GM21390 (cell line): Measurements from ENCODE around the gene RSU1.
A peak's percentile ranks its signal among the peaks of the same experiment; 100 is the strongest.

ENCODE experiments used
- ATAC-seq: cut with Tn5 transposase; IDR thresholded peaks from one replicate; pipeline ENCODE4 v1.9.1; 2021; ENCODE audit not compliant: unreplicated experiment

RSU1 gene

GRCh38 chr10:16685551-16685950, 131.7 kb downstream of the RSU1 start:
- ATAC-seq = no peak

GRCh38 chr10:16681521-16681920, 135.7 kb downstream of the RSU1 start:
- ATAC-seq = no peak

- no peak for ATAC-seq
Observed at GRCh38 chr10:16679511-16679910, 137.7 kb downstream of the RSU1 start.

- no peak for ATAC-seq
Observed at GRCh38 chr10:16675334-16675733, 141.9 kb downstream of the RSU1 start.

- no peak for ATAC-seq
Observed at GRCh38 chr10:16674147-16674703, 143.0 kb downstream of the RSU1 start.

GRCh38 chr10:16673443-16673842, 143.8 kb downstream of the RSU1 start:
- no peak for ATAC-seq

GRCh38 chr10:16663444-16663843, 153.8 kb downstream of the RSU1 start:
- no peak for ATAC-seq

- no peak for ATAC-seq
Observed at GRCh38 chr10:16662923-16663322, 154.3 kb downstream of the RSU1 start.

- ATAC-seq = no peak
Observed at GRCh38 chr10:16656895-16657294, 160.3 kb downstream of the RSU1 start.

- peak; percentile 63 for ATAC-seq
Observed at GRCh38 chr10:16653224-16653623, 164.0 kb downstream of the RSU1 start.

GRCh38 chr10:16652154-16652553, 165.1 kb downstream of the RSU1 start:
- ATAC-seq = no peak

- ATAC-seq = no peak
Observed at GRCh38 chr10:16649757-16650156, 167.5 kb downstream of the RSU1 start.

- no peak for ATAC-seq
Observed at GRCh38 chr10:16648366-16648765, 168.9 kb downstream of the RSU1 start.

- no peak for ATAC-seq
Observed at GRCh38 chr10:16646181-16647059, 170.8 kb downstream of the RSU1 start.

- no peak for ATAC-seq
Observed at GRCh38 chr10:16644146-16644545, 173.1 kb downstream of the RSU1 start.

GRCh38 chr10:16643502-16643901, 173.7 kb downstream of the RSU1 start:
- ATAC-seq = no peak

- ATAC-seq = no peak
Observed at GRCh38 chr10:16640153-16640552, 177.1 kb downstream of the RSU1 start.

GRCh38 chr10:16639471-16639870, 177.8 kb downstream of the RSU1 start:
- no peak for ATAC-seq

- ATAC-seq = no peak
Observed at GRCh38 chr10:16632996-16633395, 184.2 kb downstream of the RSU1 start.

GRCh38 chr10:16626697-16627096, 190.5 kb downstream of the RSU1 start:
- ATAC-seq = no peak

- no peak for ATAC-seq
Observed at GRCh38 chr10:16612981-16613355, 204.3 kb downstream of the RSU1 start.

- ATAC-seq = no peak
Observed at GRCh38 chr10:16612115-16612980, 204.9 kb downstream of the RSU1 start.
